IMR-90 (cell line): Measurements from ENCODE around the gene TNS3. TPM values are rescaled to one million over a fixed set of nuclear protein-coding genes. Genes with fewer than 3 reads are reported as not detected.

Experiments
- ATAC-seq: fragments of 200-7000 bp; cut with Tn5 transposase; 2 replicates; pipeline ENCODE4 v1.9.1; 2020; ENCODE audit warnings: low read depth, mild to moderate bottlenecking, moderate library complexity
- BruUV-seq: library from RNA; stranded (reverse); fragments of 400-500 nt; replicated peaks from 2 replicates; lab custom pipeline; 2021; lab: Mats Ljungman, UMichigan
- CTCF ChIA-PET: fragments of 300-600 bp; formaldehyde crosslinking; extraction: SDS; loops from one replicate; lab custom pipeline; 2021; ENCODE audit warnings: antibody characterized with exemption; lab: Yijun Ruan, JAX
- POLR2A ChIA-PET: fragments of 300-600 bp; sonication (Branson Sonifier 250); formaldehyde crosslinking; loops from one replicate; lab custom pipeline; 2022; ENCODE audit warnings: antibody characterized with exemption; ENCODE audit not compliant: unreplicated experiment; lab: Charles Lee
- DNase-seq: peaks from one replicate; pipeline ENCODE4 v3.0.0; 2013
- H2AFZ ChIP-seq: replicated peaks from 2 replicates; pipeline ENCODE3; 2013; ENCODE audit warnings: low read length, mild to moderate bottlenecking; ENCODE audit not compliant: poor library complexity
- H2AK5ac ChIP-seq: 2 replicates; pipeline ENCODE4 v1.6.1; 2013; ENCODE audit warnings: low read depth, low read length, inconsistent platforms
- H2AK9ac ChIP-seq: replicated peaks from 2 replicates; pipeline ENCODE3; 2013; ENCODE audit warnings: mild to moderate bottlenecking, low read depth, low read length, moderate library complexity; ENCODE audit not compliant: poor library complexity
- H2BK120ac ChIP-seq: 2 replicates; pipeline ENCODE4 v1.6.1; 2013; ENCODE audit warnings: low read depth, low read length, inconsistent platforms
- H2BK15ac ChIP-seq: 3 replicates; pipeline ENCODE4 v1.6.1; 2013; ENCODE audit warnings: low read depth, low read length, inconsistent platforms
- H2BK20ac ChIP-seq: 2 replicates; pipeline ENCODE4 v1.6.1; 2013; ENCODE audit warnings: low read depth, mild to moderate bottlenecking, inconsistent platforms, low read length, moderate library complexity
- H2BK5ac ChIP-seq: 2 replicates; pipeline ENCODE4 v1.6.1; 2013; ENCODE audit warnings: mild to moderate bottlenecking, low read depth, low read length, inconsistent platforms; ENCODE audit not compliant: poor library complexity, severe bottlenecking
- H3K14ac ChIP-seq: replicated peaks from 2 replicates; pipeline ENCODE4 v1.6.1; 2013; ENCODE audit warnings: low read depth, low read length, inconsistent platforms
- H3K18ac ChIP-seq: 2 replicates; pipeline ENCODE4 v1.6.1; 2013; ENCODE audit warnings: low read depth, low read length, control low read depth
- H3K23ac ChIP-seq: 2 replicates; pipeline ENCODE4 v1.6.1; 2013; ENCODE audit warnings: low read depth, low read length, inconsistent platforms
- H3K27ac ChIP-seq: 2 replicates; pipeline ENCODE4 v1.5.1; 2013; ENCODE audit warnings: mild to moderate bottlenecking, control low read depth, low read length; ENCODE audit not compliant: insufficient read depth
- H3K27me3 ChIP-seq: 2 replicates; pipeline ENCODE4 v1.6.1; 2013; ENCODE audit warnings: low read length; ENCODE audit not compliant: control insufficient read depth, insufficient read depth
- H3K36me3 ChIP-seq: 2 replicates; pipeline ENCODE4 v1.6.1; 2013; ENCODE audit warnings: low read length, mixed read lengths; ENCODE audit not compliant: control insufficient read depth, insufficient read depth
- H3K4ac ChIP-seq: 2 replicates; pipeline ENCODE4 v1.6.1; 2013; ENCODE audit warnings: low read depth, low read length, inconsistent platforms
- H3K4me1 ChIP-seq: 2 replicates; pipeline ENCODE4 v1.6.1; 2013; ENCODE audit warnings: low read length, mixed read lengths; ENCODE audit not compliant: control insufficient read depth, insufficient read depth
- H3K4me2 ChIP-seq: 2 replicates; pipeline ENCODE4 v1.6.1; 2013; ENCODE audit warnings: low read depth, mild to moderate bottlenecking, control low read depth, low read length, moderate library complexity
- H3K4me3 ChIP-seq: 2 replicates; pipeline ENCODE4 v1.5.1; 2013; ENCODE audit warnings: low read depth, mild to moderate bottlenecking, control low read depth, low read length, moderate library complexity; ENCODE audit not compliant: insufficient read depth
- H3K56ac ChIP-seq: 2 replicates; pipeline ENCODE4 v1.6.1; 2013; ENCODE audit warnings: low read length, inconsistent platforms; ENCODE audit not compliant: insufficient read depth; ENCODE audit errors: extremely low read depth
- H3K79me1 ChIP-seq, 2 experiments: 2 replicates each; pipeline ENCODE4 v1.6.1; 2013; ENCODE audit warnings: low read length in 2 of 2, inconsistent platforms in 1 of 2, low read depth in 1 of 2
- H3K9ac ChIP-seq: 2 replicates; pipeline ENCODE4 v1.6.1; 2013; ENCODE audit warnings: low read depth, low read length, control low read depth
- H3K9me1 ChIP-seq: 2 replicates; pipeline ENCODE4 v1.6.1; 2013; ENCODE audit warnings: low read length, inconsistent platforms; ENCODE audit not compliant: insufficient read depth
- H3K9me3 ChIP-seq: 2 replicates; pipeline ENCODE4 v1.6.1; 2013; ENCODE audit warnings: low read length; ENCODE audit not compliant: control insufficient read depth, insufficient read depth
- H4K20me1 ChIP-seq: 2 replicates; pipeline ENCODE4 v1.6.1; 2013; ENCODE audit warnings: low read length, inconsistent platforms; ENCODE audit not compliant: insufficient read depth
- H4K5ac ChIP-seq: 2 replicates; pipeline ENCODE4 v1.6.1; 2013; ENCODE audit warnings: mild to moderate bottlenecking, low read depth, low read length, control low read depth
- H4K8ac ChIP-seq, 2 experiments: 2 replicates each; pipeline ENCODE4 v1.6.1; 2013; ENCODE audit warnings: low read depth in 2 of 2, low read length in 2 of 2, control low read depth in 1 of 2, inconsistent platforms in 1 of 2
- H4K91ac ChIP-seq: 2 replicates; pipeline ENCODE4 v1.6.1; 2013; ENCODE audit warnings: low read depth, low read length, inconsistent platforms; ENCODE audit not compliant: insufficient read depth
- BHLHE40 ChIP-seq: fragments of 150-350 bp; IDR thresholded peaks from 2 replicates; pipeline ENCODE4 v1.6.1; 2016; ENCODE audit warnings: mild to moderate bottlenecking, low read depth, low read length
- CEBPB ChIP-seq: IDR thresholded peaks from 2 replicates; pipeline ENCODE4 v1.6.1; 2012; ENCODE audit warnings: low read depth, low read length, improper control_type of control experiment
- CHD1 ChIP-seq: IDR thresholded peaks from 2 replicates; pipeline ENCODE4 v1.6.1; 2012; ENCODE audit warnings: low read depth, low read length, improper control_type of control experiment
- CTCF ChIP-seq: conservative IDR thresholded peaks from 2 replicates; pipeline ENCODE4 v1.5.1; 2012; ENCODE audit warnings: mild to moderate bottlenecking, low read depth, low read length, improper control_type of control experiment
- FOS ChIP-seq: fragments of 150-350 bp; IDR thresholded peaks from 2 replicates; pipeline ENCODE4 v1.6.1; 2016; ENCODE audit warnings: low read depth, low read length
- MAFK ChIP-seq: IDR thresholded peaks from 2 replicates; pipeline ENCODE4 v1.6.1; 2012; ENCODE audit warnings: low read depth, low read length, improper control_type of control experiment
- MAZ ChIP-seq: IDR thresholded peaks from 2 replicates; pipeline ENCODE4 v1.6.1; 2012; ENCODE audit warnings: low read depth, mild to moderate bottlenecking, low read length, improper control_type of control experiment, moderate library complexity, borderline replicate concordance
- MXI1 ChIP-seq: IDR thresholded peaks from 2 replicates; pipeline ENCODE4 v1.6.1; 2012; ENCODE audit warnings: low read depth, mild to moderate bottlenecking, low read length, moderate library complexity, borderline replicate concordance
- NFE2L2 ChIP-seq: fragments of 150-350 bp; IDR thresholded peaks from 2 replicates; pipeline ENCODE4 v1.6.1; 2016; ENCODE audit warnings: low read depth, mild to moderate bottlenecking, low read length
- POLR2A ChIP-seq: IDR thresholded peaks from 2 replicates; pipeline ENCODE4 v1.6.1; 2012; ENCODE audit warnings: mild to moderate bottlenecking, low read depth, low read length
- RAD21 ChIP-seq: IDR thresholded peaks from 2 replicates; pipeline ENCODE4 v1.6.1; 2012; ENCODE audit warnings: low read length, improper control_type of control experiment
- RCOR1 ChIP-seq: IDR thresholded peaks from 2 replicates; pipeline ENCODE4 v1.6.1; 2012; ENCODE audit warnings: mild to moderate bottlenecking, low read length, improper control_type of control experiment; ENCODE audit not compliant: insufficient replicate concordance
- RFX5 ChIP-seq: IDR thresholded peaks from 2 replicates; pipeline ENCODE4 v1.8.0; 2012; ENCODE audit warnings: low read depth, mild to moderate bottlenecking, low read length, moderate library complexity
- SMC3 ChIP-seq: fragments of 150-350 bp; IDR thresholded peaks from 2 replicates; pipeline ENCODE4 v1.6.1; 2016; ENCODE audit warnings: low read depth, mild to moderate bottlenecking, antibody characterized with exemption, low read length, moderate library complexity
- WGBS, 2 experiments: methylation state at CpG; one replicate each; pipeline versions ENCODE4 v1.1.5 to v1.1.7; 2013; ENCODE audit warnings: missing lambda C conversion rate in 2 of 2; ENCODE audit not compliant: insufficient read length in 1 of 2; ENCODE audit errors: extremely low coverage in 2 of 2; 5-methylcytosine and 5-hydroxymethylcytosine counted together
- dilution Hi-C: fragments of 300-500 bp; cut with HindIII; formaldehyde crosslinking; loops from one replicate; pipeline ENCODE4 v1.14.3; 2018; ENCODE audit warnings: low sequenced_read_pairs; ENCODE audit not compliant: unreplicated experiment
- in situ Hi-C: fragments of 300-500 bp; cut with MboI; formaldehyde crosslinking; loops from 3 replicates; pipeline ENCODE4 v1.14.3; 2019; ENCODE audit warnings: low sequenced_read_pairs, inconsistent platforms, mixed read lengths
- intact Hi-C: fragments of 100-400 bp; cut with micrococcal nuclease; formaldehyde crosslinking; loops from 2 replicates; pipeline ENCODE4 v1.10.0; 2022
- polyA plus RNA-seq, 3 experiments: library from polyadenylated mRNA; depleted of rRNA; stranded (reverse); fragments of >200 nt; gene quantifications; 2 replicates each; pipeline ENCODE4 v1.2.3, GENCODE V29; 2012; ENCODE audit warnings: low replicate concordance in 1 of 3
- total RNA-seq: library from RNA; depleted of rRNA; stranded (reverse); fragments of >200 nt; gene quantifications from 2 replicates; pipeline ENCODE4 v1.2.3, GENCODE V29; 2012
- TF ChIP-seq, protein P1 (sequence below): fragments of 150-350 bp; IDR thresholded peaks from 2 replicates; pipeline ENCODE4 v1.6.1; 2016; ENCODE audit warnings: low read depth, mild to moderate bottlenecking, low read length, moderate library complexity, borderline replicate concordance
- TF ChIP-seq, protein P2 (sequence below): fragments of 150-350 bp; IDR thresholded peaks from 2 replicates; pipeline ENCODE4 v1.6.1; 2017; ENCODE audit warnings: mild to moderate bottlenecking, antibody characterized with exemption, low read length, low read depth

TNS3 gene
- total and polyA plus RNA-seq, 2 of the 4 experiments (the other 2 are of a cell fraction), result 64.3 to 79.2 TPM

DNA sequence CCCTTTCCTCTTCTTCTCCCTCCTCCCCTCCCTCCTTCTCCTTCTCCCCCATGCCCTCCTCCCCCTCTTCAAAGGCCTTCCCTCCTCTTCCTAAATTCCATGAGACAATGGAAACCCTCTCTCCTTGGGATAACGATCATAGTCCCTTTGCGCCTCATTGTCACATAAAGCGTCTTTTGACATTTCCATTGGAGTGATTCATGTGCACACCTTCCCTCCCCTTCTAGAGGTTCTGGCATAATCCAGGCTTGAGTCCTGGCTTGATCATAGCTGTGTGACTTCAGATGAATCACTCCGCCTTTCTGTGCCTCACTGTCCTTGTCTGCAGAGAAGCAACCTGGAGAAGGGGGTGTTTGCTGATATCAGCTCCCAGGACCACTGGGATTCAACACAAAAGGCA lies 204.2 kb downstream of the TNS3 start:
- intact Hi-C loops (no loop called here), dilution Hi-C loops (no loop called here), in situ Hi-C loops (no loop called here)
- Histone ChIP-seq H3K4me1 (peaks cover 22% of the 10 kb centered on the region), H3K4ac (no peak overlapping the region), H2BK5ac (no peak overlapping the region), H3K79me1 (peaks cover 29 to 91% of the 10 kb centered on the region in 2 experiments), H2BK120ac (no peak overlapping the region), H3K4me2 (no peak overlapping the region), H4K20me1 (peaks cover 87% of the 10 kb centered on the region), H3K14ac (no peak overlapping the region), H3K56ac (no peak overlapping the region), H4K8ac (no peak overlapping the region), H3K4me3 (no peak overlapping the region), H3K18ac (no peak overlapping the region), H3K9me3 (no peaks in the 10 kb centered on the region), H3K9ac (no peak overlapping the region), H3K9me1 (peaks cover 53% of the 10 kb centered on the region), H4K91ac (no peak overlapping the region), H3K23ac (no peak overlapping the region), H2AK5ac (no peak overlapping the region), H2BK15ac (no peak overlapping the region), H2AK9ac (no peak overlapping the region), H2BK20ac (no peak overlapping the region), H3K27ac (no peak overlapping the region), H4K5ac (no peak overlapping the region), H2AFZ (no peak overlapping the region), H3K36me3 (peaks cover 8% of the 10 kb centered on the region), H3K27me3 (no peaks in the 10 kb centered on the region)
- POLR2A ChIA-PET, result no interaction called here
- ATAC-seq (no peak), DNase-seq (no peak)
- 88% methylated on average over 2 of the region's 4 CpGs; no CpG with 5 or more reads in 1 of the 2 experiments for WGBS, 2 experiments
- no TSS peak for BruUV-seq
- TF ChIP-seq BHLHE40 (no peak), RCOR1 (no peak), POLR2A (no peak), SMC3 (no peak), RFX5 (no peak), MAZ (no peak), NFE2L2 (no peak), CEBPB (no peak), MXI1 (no peak), MAFK (no peak), CTCF (no peak), CHD1 (no peak), FOS (no peak), RAD21 (no peak)
- TF ChIP-seq, protein P1, sequence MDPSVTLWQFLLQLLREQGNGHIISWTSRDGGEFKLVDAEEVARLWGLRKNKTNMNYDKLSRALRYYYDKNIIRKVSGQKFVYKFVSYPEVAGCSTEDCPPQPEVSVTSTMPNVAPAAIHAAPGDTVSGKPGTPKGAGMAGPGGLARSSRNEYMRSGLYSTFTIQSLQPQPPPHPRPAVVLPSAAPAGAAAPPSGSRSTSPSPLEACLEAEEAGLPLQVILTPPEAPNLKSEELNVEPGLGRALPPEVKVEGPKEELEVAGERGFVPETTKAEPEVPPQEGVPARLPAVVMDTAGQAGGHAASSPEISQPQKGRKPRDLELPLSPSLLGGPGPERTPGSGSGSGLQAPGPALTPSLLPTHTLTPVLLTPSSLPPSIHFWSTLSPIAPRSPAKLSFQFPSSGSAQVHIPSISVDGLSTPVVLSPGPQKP, result no peak
- TF ChIP-seq, protein P2, sequence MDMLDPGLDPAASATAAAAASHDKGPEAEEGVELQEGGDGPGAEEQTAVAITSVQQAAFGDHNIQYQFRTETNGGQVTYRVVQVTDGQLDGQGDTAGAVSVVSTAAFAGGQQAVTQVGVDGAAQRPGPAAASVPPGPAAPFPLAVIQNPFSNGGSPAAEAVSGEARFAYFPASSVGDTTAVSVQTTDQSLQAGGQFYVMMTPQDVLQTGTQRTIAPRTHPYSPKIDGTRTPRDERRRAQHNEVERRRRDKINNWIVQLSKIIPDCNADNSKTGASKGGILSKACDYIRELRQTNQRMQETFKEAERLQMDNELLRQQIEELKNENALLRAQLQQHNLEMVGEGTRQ, result no peak
- CTCF ChIA-PET, result interaction anchor here (0.6 kb wide), 1 partner anchor 77 kb away, joined by 3 read pairs; no protein-coding TSS in a partner anchor
